Femur (tissue), 1 donor: ENCODE data around the gene ITGA3.
"Not testable (repeated sequence)": the region's sequence is repeated elsewhere in the genome, so short reads cannot be mapped to it uniquely, and the experiment has no call there.

Experiments used
- DNase-seq: peaks from one replicate; pipeline ENCODE4 v3.0.0-alpha.2; 2017

The ITGA3 gene

DNA sequence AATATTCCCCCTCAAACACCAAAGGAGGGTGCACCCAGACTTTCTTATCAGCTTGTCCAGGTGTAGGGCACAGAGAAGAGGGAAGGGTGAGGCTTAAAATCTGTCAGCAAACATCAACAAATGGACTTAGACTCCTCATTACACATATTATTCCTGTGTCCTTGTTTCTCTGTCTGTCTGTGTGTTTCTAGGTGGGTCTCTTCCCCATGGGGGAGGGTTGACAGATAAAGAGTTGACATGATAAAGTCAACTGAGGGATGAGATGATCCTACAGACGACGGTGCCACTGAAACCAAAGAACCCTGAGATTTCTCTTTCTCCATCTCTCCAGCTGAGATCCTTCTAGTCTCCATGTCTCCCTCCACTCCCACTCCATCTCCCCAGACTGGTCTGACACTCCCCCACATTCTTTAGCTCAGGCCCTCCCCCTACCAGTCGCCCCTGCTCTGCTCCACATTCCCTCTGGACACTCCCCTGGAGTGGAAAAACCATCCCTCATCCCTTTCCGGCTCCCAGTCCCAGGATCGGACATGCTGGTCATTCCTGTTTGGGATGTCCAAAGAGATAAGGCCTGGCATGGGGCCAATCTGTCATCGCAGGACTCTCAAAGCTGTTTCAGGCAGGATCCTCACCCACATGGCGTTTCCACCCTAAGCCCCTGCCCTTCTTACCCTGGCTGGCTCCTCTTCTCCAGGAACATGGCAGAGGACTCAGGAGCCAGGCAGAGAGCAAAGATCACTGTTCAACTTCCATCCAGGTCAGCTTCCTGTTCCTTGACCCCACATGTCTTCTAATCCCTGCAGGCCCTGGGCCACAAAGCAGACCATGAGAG, 2.9 kb upstream of the ITGA3 start:
- no peak for DNase-seq

GRCh38 chr17:50053654-50053960, 2.3 kb upstream of the ITGA3 start:
- DNase-seq: no peak

- no peak for DNase-seq
Observed at GRCh38 chr17:50055055-50055425, 870 bp upstream of the ITGA3 start.

DNA sequence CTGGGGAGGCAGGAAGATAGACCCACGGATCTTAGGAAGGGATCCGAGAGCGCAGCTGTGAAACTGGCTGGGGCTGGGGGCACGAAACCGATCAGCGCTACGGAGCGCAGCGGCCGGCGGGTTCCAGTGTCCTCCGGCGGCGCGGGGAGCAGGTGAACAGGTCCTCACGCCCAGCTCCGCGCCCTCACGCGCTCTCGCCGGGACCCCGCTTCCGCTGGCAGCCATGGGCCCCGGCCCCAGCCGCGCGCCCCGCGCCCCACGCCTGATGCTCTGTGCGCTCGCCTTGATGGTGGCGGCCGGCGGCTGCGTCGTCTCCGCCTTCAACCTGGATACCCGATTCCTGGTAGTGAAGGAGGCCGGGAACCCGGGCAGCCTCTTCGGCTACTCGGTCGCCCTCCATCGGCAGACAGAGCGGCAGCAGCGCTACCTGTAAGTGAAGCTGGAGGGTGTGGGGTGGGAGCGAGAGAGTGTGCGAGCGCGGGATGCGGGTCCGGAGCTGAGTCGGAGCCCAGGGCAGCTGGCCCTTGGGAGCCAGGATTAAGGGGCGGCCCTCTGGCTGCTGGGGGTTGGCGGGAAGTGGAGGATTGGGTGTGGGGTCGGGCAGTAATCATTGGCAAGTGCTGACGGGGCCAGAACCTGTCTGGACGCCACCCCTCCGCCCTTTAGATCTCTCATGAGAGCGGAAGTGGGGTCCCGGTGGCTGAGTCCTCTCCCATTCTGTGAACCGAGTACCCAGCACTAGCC, 479 bp downstream of the ITGA3 start:
- DNase-seq: peak; percentile 63

- no peak for DNase-seq
Observed at GRCh38 chr17:50056961-50057330, 1.0 kb downstream of the ITGA3 start.

GRCh38 chr17:50057521-50057991, 1.6 kb downstream of the ITGA3 start:
- DNase-seq: no peak

DNA sequence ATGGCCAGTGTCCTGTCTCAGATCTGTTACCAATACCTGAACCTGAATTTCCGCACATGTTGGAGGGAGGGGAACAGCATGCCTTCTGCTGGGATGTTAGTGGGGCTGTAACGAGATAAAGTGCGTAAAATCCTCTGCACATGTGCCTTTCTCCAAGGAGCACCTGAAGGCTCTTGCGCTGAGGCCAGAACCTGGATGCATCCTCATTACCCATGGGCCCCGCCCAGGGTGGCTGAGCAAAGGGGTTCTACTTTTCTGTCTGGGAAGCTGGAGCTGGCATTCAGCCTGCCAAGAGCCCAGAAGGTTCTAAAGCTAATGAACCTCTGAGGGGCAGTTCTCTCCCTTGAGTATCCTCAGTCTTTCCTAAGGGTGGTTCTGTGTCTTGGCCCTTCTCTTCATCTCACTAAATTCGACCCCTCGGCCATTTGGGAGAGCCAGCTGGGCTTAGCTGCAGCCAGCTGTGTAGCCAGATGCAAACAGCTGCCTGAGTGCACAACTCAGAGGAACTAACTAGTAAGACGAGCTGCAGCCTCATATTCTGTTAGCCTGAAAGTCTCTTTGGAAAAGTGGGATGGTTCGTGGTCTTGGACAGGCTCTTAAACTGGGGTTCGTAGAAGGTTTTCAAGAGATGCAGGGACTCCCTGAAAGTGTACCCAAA, 2.5 kb downstream of the ITGA3 start:
- DNase-seq: peak; percentile 56

GRCh38 chr17:50059256-50059655, 3.3 kb downstream of the ITGA3 start:
- DNase-seq: no peak

DNA sequence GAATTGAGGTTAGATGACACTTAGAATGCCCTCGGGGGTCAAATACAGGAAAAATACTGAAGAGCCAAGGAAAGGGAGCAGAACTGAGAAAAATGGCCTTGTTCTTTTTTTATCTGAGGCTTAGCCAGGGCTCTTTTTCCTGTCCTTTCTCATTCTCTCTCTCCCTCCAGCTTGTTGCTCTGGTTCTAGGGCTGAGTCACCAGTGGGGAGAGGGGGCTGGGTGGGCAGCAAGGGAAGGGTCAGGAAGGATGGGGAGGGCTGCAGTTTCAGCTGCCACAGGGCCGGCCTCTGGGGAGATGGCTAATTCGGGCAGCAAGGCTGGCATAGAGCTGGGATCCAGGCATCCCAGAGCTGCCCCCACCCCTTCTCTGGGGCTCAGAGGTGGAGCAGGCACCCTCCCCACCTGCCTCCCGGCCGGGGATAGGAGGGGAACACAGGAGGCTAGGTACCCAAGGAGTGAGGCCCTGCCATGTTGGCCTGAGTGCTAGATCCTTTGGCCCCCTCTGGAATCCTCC, 3.9 kb downstream of the ITGA3 start:
- no peak for DNase-seq

GRCh38 chr17:50060951-50061712, 5.2 kb downstream of the ITGA3 start:
- DNase-seq: peak; percentile 87

GRCh38 chr17:50061713-50062045, 5.8 kb downstream of the ITGA3 start:
- not testable (repeated sequence) for DNase-seq

- peak; percentile 68 for DNase-seq
Observed at GRCh38 chr17:50062293-50063243, 6.7 kb downstream of the ITGA3 start.

- DNase-seq: no peak
Observed at GRCh38 chr17:50063561-50064252, 7.8 kb downstream of the ITGA3 start.

GRCh38 chr17:50064253-50065001, 8.5 kb downstream of the ITGA3 start:
- no peak for DNase-seq

GRCh38 chr17:50065056-50065455, 9.1 kb downstream of the ITGA3 start:
- DNase-seq: no peak

- DNase-seq: no peak
Observed at GRCh38 chr17:50066995-50067394, 11.1 kb downstream of the ITGA3 start.

GRCh38 chr17:50067996-50068395, 12.1 kb downstream of the ITGA3 start:
- no peak for DNase-seq

GRCh38 chr17:50070908-50071680, 15.2 kb downstream of the ITGA3 start:
- DNase-seq: no peak

GRCh38 chr17:50071692-50072091, 15.8 kb downstream of the ITGA3 start:
- no peak for DNase-seq

GRCh38 chr17:50072130-50072529, 16.2 kb downstream of the ITGA3 start:
- no peak for DNase-seq
